ENCODE results near the gene PPL. TPM values are rescaled to one million over a fixed set of nuclear protein-coding genes. Genes with fewer than 3 reads are reported as not detected.

The PPL gene
- total and polyA plus RNA-seq, 8 donors: 30.4 to 77.1 (median 37.2) TPM

DNA sequence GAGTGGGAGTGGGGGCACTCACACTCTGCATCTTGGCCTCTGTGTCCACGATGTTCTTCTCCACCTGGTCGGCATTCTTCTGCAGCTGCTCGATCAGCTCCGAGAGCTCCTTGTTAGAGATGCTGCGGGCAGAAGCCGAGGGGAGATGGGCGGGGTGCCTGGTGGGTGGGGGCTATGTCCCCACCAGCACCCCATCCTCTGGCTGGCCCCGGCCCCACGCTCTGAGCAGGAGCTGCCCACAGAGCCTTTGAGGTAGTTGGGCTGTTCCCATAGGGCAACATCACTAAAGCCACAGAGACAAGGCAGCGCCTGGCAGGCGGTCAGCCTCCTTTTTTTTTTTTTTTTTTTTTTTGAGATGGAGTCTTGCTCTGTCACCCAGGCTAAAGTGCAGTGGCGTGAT, 26.1 kb downstream of the PPL start:
- no peak overlapping the region for H3K4me3 ChIP-seq
- intact Hi-C loops (cut with DNase I): no loop called here
- H3K9me3 ChIP-seq: no peaks in the 10 kb centered on the region
- H3K4me1 ChIP-seq: no peaks in the 10 kb centered on the region
- TF ChIP-seq, protein P1, sequence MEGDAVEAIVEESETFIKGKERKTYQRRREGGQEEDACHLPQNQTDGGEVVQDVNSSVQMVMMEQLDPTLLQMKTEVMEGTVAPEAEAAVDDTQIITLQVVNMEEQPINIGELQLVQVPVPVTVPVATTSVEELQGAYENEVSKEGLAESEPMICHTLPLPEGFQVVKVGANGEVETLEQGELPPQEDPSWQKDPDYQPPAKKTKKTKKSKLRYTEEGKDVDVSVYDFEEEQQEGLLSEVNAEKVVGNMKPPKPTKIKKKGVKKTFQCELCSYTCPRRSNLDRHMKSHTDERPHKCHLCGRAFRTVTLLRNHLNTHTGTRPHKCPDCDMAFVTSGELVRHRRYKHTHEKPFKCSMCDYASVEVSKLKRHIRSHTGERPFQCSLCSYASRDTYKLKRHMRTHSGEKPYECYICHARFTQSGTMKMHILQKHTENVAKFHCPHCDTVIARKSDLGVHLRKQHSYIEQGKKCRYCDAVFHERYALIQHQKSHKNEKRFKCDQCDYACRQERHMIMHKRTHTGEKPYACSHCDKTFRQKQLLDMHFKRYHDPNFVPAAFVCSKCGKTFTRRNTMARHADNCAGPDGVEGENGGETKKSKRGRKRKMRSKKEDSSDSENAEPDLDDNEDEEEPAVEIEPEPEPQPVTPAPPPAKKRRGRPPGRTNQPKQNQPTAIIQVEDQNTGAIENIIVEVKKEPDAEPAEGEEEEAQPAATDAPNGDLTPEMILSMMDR (IDR thresholded peaks at IDR 0.05): no peak
- DNase-seq (peak in 1 of 4 donors; percentile 58), ATAC-seq (no peak)
- H3K27me3 ChIP-seq: no peaks in the 10 kb centered on the region
- no peak overlapping the region for H3K27ac ChIP-seq
- H3K36me3 ChIP-seq: no peaks in the 10 kb centered on the region

DNA sequence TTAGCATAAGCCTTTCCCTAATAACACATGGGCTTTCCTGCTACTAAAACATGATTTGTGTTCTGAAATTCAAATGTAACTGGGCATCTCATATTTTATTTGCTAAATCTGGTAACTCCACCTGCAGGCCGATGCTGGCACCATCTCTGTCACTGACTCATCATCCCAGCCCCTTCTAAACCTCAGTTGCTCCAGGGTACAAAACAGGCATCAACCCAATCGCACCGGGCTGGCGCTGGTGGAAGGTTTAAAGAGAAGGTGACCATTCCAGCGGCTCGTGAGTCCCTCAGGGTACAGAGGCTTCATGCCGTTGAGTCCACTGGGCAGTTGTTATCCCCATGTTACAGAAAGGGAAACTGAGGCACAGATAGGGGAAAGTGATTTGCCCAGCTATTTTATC, 27.1 kb downstream of the PPL start:
- Histone ChIP-seq H3K4me1 (no peaks in the 10 kb centered on the region), H3K36me3 (no peaks in the 10 kb centered on the region), H3K9me3 (no peaks in the 10 kb centered on the region), H3K27me3 (no peaks in the 10 kb centered on the region), H3K27ac (no peak overlapping the region), H3K4me3 (no peak overlapping the region)
- TF ChIP-seq, protein P1 (IDR thresholded peaks at IDR 0.05): no peak
- no peak for ATAC-seq
- DNase-seq: peak in 1 of 4 donors; percentile 56
- intact Hi-C loops (cut with DNase I): no loop called here

DNA sequence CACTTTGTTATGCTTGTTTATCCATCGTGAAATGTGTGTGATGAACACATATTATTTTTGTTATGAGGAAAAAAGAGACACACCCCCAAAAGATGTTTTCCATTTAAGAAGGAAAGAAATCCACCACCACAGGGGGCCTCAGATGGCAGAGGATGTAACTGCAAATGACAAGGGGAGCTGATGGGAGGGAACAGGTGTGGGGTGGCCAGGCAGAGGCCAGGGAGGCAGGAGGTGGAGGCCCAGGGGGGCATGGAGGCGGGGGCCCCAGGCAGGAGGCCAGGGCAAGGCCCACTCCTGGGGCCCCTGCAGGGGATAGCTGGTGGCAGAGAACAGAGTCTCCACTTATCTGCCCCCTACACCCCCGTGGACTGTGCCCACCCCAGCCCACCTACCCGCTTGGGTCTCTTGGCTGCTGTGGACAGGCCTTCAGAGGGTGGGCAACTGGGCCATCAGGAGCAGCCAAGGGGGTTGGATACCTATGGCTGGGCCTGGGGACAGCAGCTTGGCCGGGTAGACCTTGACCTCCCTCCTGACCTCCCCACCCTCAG, 28.0 kb downstream of the PPL start:
- H3K4me1 ChIP-seq: no peaks in the 10 kb centered on the region
- no peaks in the 10 kb centered on the region for H3K9me3 ChIP-seq
- ATAC-seq (no peak), DNase-seq (peak in 1 of 4 donors; percentile 54)
- no peaks in the 10 kb centered on the region for H3K27me3 ChIP-seq
- TF ChIP-seq, protein P1 (IDR thresholded peaks at IDR 0.05): no peak
- H3K27ac ChIP-seq: no peak overlapping the region
- intact Hi-C loops (cut with DNase I): no loop called here
- H3K36me3 ChIP-seq: no peaks in the 10 kb centered on the region
- H3K4me3 ChIP-seq: no peak overlapping the region

DNA sequence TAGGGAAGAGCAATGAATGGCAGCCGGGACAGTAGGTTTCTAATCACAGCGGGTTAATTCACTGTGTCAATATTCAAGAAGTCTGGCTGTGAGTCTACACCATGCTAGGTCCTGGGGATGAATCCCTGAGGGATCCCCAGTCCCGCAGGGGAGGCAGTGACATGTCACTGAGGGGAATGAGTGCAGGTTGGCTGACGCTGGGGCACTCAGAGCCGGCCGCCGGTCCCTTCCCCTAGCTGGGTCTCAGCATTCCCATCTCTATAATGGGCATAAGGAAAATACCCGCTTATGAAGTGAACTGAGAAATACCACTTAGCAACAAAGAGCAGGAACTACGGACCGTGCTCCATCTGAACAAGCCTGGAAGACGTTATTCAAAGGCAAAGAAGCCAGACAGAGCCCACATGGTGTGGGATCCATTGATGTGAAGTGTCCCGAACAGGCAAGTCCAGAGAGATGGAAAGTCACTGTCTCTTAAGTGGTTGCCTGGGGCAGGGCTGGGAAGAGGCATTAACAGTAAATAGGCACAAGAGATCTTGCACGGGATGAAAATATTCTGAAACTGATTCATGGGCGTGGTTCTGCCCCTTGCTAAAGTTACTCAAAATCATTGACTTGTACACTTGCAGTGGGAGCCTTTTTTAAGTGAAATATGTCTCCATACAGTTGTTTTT, 31.9 kb downstream of the PPL start:
- Histone ChIP-seq H3K36me3 (peaks cover 0 to 7% of the 10 kb centered on the region in 2 donors), H3K4me1 (no peaks in the 10 kb centered on the region), H3K4me3 (no peak overlapping the region), H3K27ac (no peak overlapping the region), H3K27me3 (no peaks in the 10 kb centered on the region), H3K9me3 (no peaks in the 10 kb centered on the region)
- ATAC-seq (no peak), DNase-seq (peak in 1 of 4 donors; percentile 63)
- intact Hi-C loops (cut with DNase I): no loop called here
- TF ChIP-seq, protein P1 (IDR thresholded peaks at IDR 0.05): no peak

DNA sequence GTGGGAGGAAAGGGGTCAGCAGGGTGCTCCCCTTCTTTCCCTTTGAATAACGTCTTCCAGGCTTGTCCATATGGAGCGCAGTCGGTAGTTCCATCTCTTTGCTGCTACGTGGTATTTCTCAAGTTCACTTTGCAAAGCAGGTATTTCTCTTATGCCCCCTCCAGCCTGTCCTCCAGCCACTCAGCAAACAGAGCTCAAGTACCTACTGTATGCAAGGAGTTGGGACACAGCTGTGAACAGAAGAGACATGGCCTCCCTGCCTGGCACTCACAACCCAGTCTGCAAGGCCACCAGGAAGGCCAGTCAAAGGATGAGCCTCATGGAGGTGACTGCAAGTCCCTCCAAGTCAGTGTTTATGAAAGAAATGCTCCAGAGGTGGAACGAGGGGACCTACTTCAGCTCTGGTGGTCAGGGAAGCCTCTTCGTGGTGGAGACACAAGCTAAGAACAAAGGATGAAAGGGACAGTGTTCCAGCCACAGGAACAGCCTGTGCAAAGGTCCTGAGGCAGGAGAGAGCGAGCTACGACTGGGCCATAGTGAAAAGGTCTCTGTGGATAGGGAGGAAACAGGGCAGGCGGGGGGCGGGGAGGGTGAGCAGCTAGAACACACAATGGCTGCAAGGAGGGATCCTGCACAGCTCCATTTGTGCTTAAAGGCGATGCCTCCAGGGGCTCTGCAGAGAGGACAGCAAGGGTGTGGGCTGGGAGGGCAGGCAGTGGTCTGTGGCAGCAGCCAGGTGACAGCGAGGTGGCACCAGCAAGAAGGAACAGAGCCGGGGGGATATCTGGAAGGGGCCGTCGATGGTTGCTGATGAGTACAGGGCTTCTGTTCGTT, 32.6 kb downstream of the PPL start:
- no peaks in the 10 kb centered on the region for H3K9me3 ChIP-seq
- no peaks in the 10 kb centered on the region for H3K4me1 ChIP-seq
- H3K27ac ChIP-seq: no peak overlapping the region
- ATAC-seq: peak; percentile 91
- intact Hi-C loops (cut with DNase I): no loop called here
- H3K4me3 ChIP-seq: no peak overlapping the region
- no peaks in the 10 kb centered on the region for H3K27me3 ChIP-seq
- DNase-seq: peak in 2 of 4 donors; percentile 14 to 51
- H3K36me3 ChIP-seq: peaks cover 0 to 9% of the 10 kb centered on the region in 2 donors
- TF ChIP-seq, protein P1 (IDR thresholded peaks at IDR 0.05): no peak

All from left lung (tissue), 10 donors.